Transverse colon (tissue), 4 donors: ENCODE results near the gene LMNA. TPM values are rescaled to one million over a fixed set of nuclear protein-coding genes. Genes with fewer than 3 reads are reported as not detected.

Experiments
- DNase-seq: peaks from one replicate; pipeline ENCODE4 v3.0.0-alpha.2; 2019
- H3K27ac ChIP-seq, 4 donors: fragments of 200-600 bp; sonication (generic); 2 replicates each; pipeline ENCODE4 v1.5.1; 2016 to 2018; ENCODE audit warnings: inconsistent platforms in 4 of 4
- H3K27me3 ChIP-seq: fragments of 200-600 bp; sonication (generic); 2 replicates; pipeline ENCODE4 v1.5.1; 2017; ENCODE audit warnings: inconsistent platforms
- H3K36me3 ChIP-seq, 4 donors: fragments of 200-600 bp; sonication (generic); 2 replicates each; pipeline ENCODE4 v1.5.1; 2017 to 2019; ENCODE audit warnings: inconsistent platforms in 4 of 4
- H3K4me1 ChIP-seq, 4 donors: fragments of 200-600 bp; sonication (generic); 2 replicates each; pipeline ENCODE4 v1.5.1; 2017 to 2020; ENCODE audit warnings: inconsistent platforms in 4 of 4
- H3K4me3 ChIP-seq, 4 donors: fragments of 200-600 bp; sonication (generic); 1 replicate in 1 of 4; 2 replicates in 3 of 4; pipeline versions ENCODE4 v1.5.1 to v1.6.1; 2017 to 2019; ENCODE audit warnings: inconsistent platforms in 4 of 4
- H3K9me3 ChIP-seq, 2 donors: fragments of 200-600 bp; sonication (generic); 2 replicates each; pipeline ENCODE4 v1.5.1; 2017 to 2019; ENCODE audit warnings: inconsistent platforms in 2 of 2
- CTCF ChIP-seq, 5 experiments: fragments of 200-600 bp in 3 of 5; fragments of 450-650 bp in 2 of 5; sonication (generic) in 3 of 5; IDR thresholded peaks; 1 replicate in 2 of 5; 2 replicates in 3 of 5; pipeline ENCODE4 v1.5.1; 2016 to 2017; ENCODE audit warnings: antibody characterized with exemption in 5 of 5, inconsistent platforms in 3 of 5, mild to moderate bottlenecking in 2 of 5, moderate library complexity in 1 of 5
- EP300 ChIP-seq: sonication (generic); formaldehyde crosslinking; IDR thresholded peaks from one replicate; pipeline ENCODE4 v1.6.1; 2017; ENCODE audit warnings: antibody characterized with exemption, low read depth
- POLR2A ChIP-seq: fragments of 450-650 bp; IDR thresholded peaks from one replicate; pipeline ENCODE4 v1.6.1; 2016; ENCODE audit warnings: antibody characterized with exemption, mild to moderate bottlenecking, moderate library complexity
- POLR2AphosphoS5 ChIP-seq, 3 donors: sonication (generic); formaldehyde crosslinking; IDR thresholded peaks; one replicate each; pipeline ENCODE4 v1.6.1; 2016; ENCODE audit warnings: antibody characterized with exemption in 3 of 3
- WGBS, 2 donors: methylation state at CpG; one replicate each; pipeline ENCODE4 v1.1.5; 2018; ENCODE audit warnings: low coverage in 1 of 2; 5-methylcytosine and 5-hydroxymethylcytosine counted together
- in situ Hi-C, 4 donors: fragments of 200-750 bp; cut with MboI; loops; one replicate each; pipeline versions ENCODE4 v1.15.0 to v1.15.1; 2017; ENCODE audit warnings: low sequenced_read_pairs in 3 of 4, low pct_ligation_motif_present in 1 of 4, low pct_unique_long_range_greater_than_20kb in 1 of 4
- intact Hi-C: fragments of 100-400 bp; cut with DNase I; formaldehyde crosslinking; loops from one replicate; pipeline ENCODE4 v1.15.1; 2023; ENCODE audit warnings: low total_unique reads
- total RNA-seq, 4 donors: library from RNA; depleted of rRNA; stranded (reverse); fragments of >200 nt; gene quantifications; one replicate each; pipeline ENCODE4 v1.1.0, GENCODE V29; 2016

Gene LMNA
- total RNA-seq: 100 to 1,000 TPM; 300 to 999 (median 324) TPM

GRCh38 chr1:156114101-156114918, at the start of gene LMNA:
Gene LMNA, plus strand, starts transcription at chr1:156114711. Its CDS starts 208 bp downstream, at chr1:156114919.
- no peaks in the 10 kb centered on the region for H3K27me3 ChIP-seq
- peak; percentile 99 for TF ChIP-seq POLR2A
- no peak for TF ChIP-seq CTCF (IDR thresholded peaks at IDR 0.05)
- TF ChIP-seq EP300: no peak
- TF ChIP-seq POLR2AphosphoS5 (IDR thresholded peaks at IDR 0.05): peak; percentile 99 to 100 (median 99)
- peak within 1 kb of the TSS; percentile 96 to 100 (median 98) for H3K27ac ChIP-seq
- 2% methylated on average over 22 of the region's 37 CpGs; no CpG with 5 or more reads in 1 of the 2 donors for WGBS, 2 donors
- H3K9me3 ChIP-seq: no peaks in the 10 kb centered on the region
- no peaks in the 10 kb centered on the region for H3K36me3 ChIP-seq
- H3K4me1 ChIP-seq: peaks cover 5 to 53% (median 46%) of the 10 kb centered on the region in 4 donors
- in situ Hi-C loops: no loop called here
- peak; percentile 94 for DNase-seq
- intact Hi-C loops: no loop called here
- peak within 1 kb of the TSS; percentile 76 to 99 (median 84) for H3K4me3 ChIP-seq

- peaks cover 0 to 8% (median 0%) of the 10 kb centered on the region in 4 donors for H3K36me3 ChIP-seq
- DNase-seq: no peak
- WGBS, 2 donors: 79 to 100% methylated on average over 1 to 3 of the region's 3 CpGs
- H3K9me3 ChIP-seq: no peaks in the 10 kb centered on the region
- intact Hi-C loops: no loop called here
- H3K27ac ChIP-seq: no peak overlapping the region
- no peaks in the 10 kb centered on the region for H3K27me3 ChIP-seq
- in situ Hi-C loops: no loop called here
- no peak for TF ChIP-seq CTCF (IDR thresholded peaks at IDR 0.05)
- TF ChIP-seq POLR2AphosphoS5 (IDR thresholded peaks at IDR 0.05): no peak
- H3K4me3 ChIP-seq: no peak overlapping the region
- H3K4me1 ChIP-seq: peaks cover 0 to 11% (median 0%) of the 10 kb centered on the region in 4 donors
Observed at GRCh38 chr1:156065212-156065611, 49.3 kb upstream of the LMNA start.

- Histone ChIP-seq H3K9me3 (no peaks in the 10 kb centered on the region), H3K27me3 (no peaks in the 10 kb centered on the region), H3K27ac (no peak overlapping the region), H3K4me1 (peaks cover 0 to 11% (median 0%) of the 10 kb centered on the region in 4 donors), H3K36me3 (peaks cover 0 to 8% (median 0%) of the 10 kb centered on the region in 4 donors), H3K4me3 (no peak overlapping the region)
- no peak for TF ChIP-seq POLR2AphosphoS5 (IDR thresholded peaks at IDR 0.05)
- in situ Hi-C loops (no loop called here), intact Hi-C loops (no loop called here)
- 84 to 91% methylated on average over 4 to 16 of the region's 16 CpGs for WGBS, 2 donors
- no peak for DNase-seq
Observed at GRCh38 chr1:156065871-156066270, 48.6 kb upstream of the LMNA start.

- no peak overlapping the region for H3K27ac ChIP-seq
- H3K4me3 ChIP-seq: no peak overlapping the region
- H3K36me3 ChIP-seq: peaks cover 0 to 8% (median 0%) of the 10 kb centered on the region in 4 donors
- 70 to 85% methylated on average over 2 of the region's 2 CpGs for WGBS, 2 donors
- in situ Hi-C loops (no loop called here), intact Hi-C loops (no loop called here)
- H3K9me3 ChIP-seq: no peaks in the 10 kb centered on the region
- no peak for TF ChIP-seq POLR2A
- no peak for TF ChIP-seq EP300
- TF ChIP-seq CTCF (IDR thresholded peaks at IDR 0.05): no peak
- TF ChIP-seq POLR2AphosphoS5 (IDR thresholded peaks at IDR 0.05): no peak
- H3K27me3 ChIP-seq: no peaks in the 10 kb centered on the region
- H3K4me1 ChIP-seq: peaks cover 0 to 11% (median 0%) of the 10 kb centered on the region in 4 donors
- no peak for DNase-seq
Observed at GRCh38 chr1:156067262-156067661, 47.2 kb upstream of the LMNA start.
